Measurements from ENCODE around the gene GNGT2. TPM values are rescaled to one million over a fixed set of nuclear protein-coding genes. Genes with fewer than 3 reads are reported as not detected.

The GNGT2 gene
- total and polyA plus RNA-seq, 4 donors, result 0.89 to 2.4 (median 1.6) TPM

- DNase-seq (ENCODE audit: low read depth in 4 of 6, low spot score in 6 of 6), result peak in 1 of 6 donors; percentile 19
- no peaks in the 10 kb centered on the region for H3K9me3 ChIP-seq (ENCODE audit: control insufficient read depth, insufficient read depth, low read length)
- 1% methylated on average over 95 of the region's 95 CpGs for WGBS (ENCODE audit: insufficient coverage)
- H3K27me3 ChIP-seq (ENCODE audit: control insufficient read depth, insufficient read depth, low read length), result peaks cover 82% of the 10 kb centered on the region
- no peak overlapping the region for H3K27ac ChIP-seq (ENCODE audit: low read depth, low read length)
- H3K36me3 ChIP-seq (ENCODE audit: control insufficient read depth, insufficient read depth, low read length), result no peaks in the 10 kb centered on the region
- no peak overlapping the region for H3K4me3 ChIP-seq (ENCODE audit: low read depth, low read length)
- H3K4me1 ChIP-seq (ENCODE audit: control insufficient read depth, insufficient read depth, low read length), result peaks cover 20% of the 10 kb centered on the region
Measured at GRCh38 chr17:49224198-49224996, 14.0 kb upstream of the GNGT2 start.

DNA sequence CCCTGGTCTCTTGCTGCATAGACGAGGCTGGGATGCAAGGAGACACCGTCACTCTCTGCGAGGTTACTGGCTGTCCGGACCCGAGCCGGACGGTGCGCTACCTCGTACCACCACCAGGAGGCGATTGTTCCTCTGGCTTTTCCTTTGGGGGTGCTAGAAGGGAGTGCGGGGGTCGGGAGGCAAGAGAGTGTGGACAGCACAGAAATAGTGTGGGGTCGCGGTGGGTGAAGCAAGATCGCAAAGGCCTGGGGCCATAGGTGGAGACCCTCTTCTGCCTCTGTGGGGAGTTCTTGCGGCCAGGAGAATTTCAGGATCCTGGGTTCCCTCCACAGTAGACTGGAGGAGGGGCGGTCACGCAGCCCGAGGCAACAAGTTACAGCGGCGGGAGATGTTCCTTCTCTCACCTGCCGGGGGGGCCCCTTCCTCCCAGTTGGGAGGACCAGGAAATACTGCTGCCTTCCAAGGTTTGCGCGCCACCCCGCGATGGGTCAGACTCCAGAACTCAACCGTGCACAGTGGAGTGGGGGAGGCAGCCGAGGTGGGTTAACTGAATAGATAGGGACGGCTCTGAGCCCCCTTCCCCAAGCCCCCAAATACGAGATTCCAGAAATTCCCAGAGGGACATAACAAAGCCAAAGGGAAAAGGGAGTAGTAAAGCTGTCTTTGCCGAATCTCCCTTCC is 13.3 kb upstream of the GNGT2 start:
- Histone ChIP-seq H3K4me1 (ENCODE audit: control insufficient read depth, insufficient read depth, low read length) (peaks cover 20% of the 10 kb centered on the region), H3K9me3 (ENCODE audit: control insufficient read depth, insufficient read depth, low read length) (no peaks in the 10 kb centered on the region), H3K27ac (ENCODE audit: low read depth, low read length) (no peak overlapping the region), H3K4me3 (ENCODE audit: low read depth, low read length) (no peak overlapping the region), H3K27me3 (ENCODE audit: control insufficient read depth, insufficient read depth, low read length) (peaks cover 85% of the 10 kb centered on the region), H3K36me3 (ENCODE audit: control insufficient read depth, insufficient read depth, low read length) (no peaks in the 10 kb centered on the region)
- WGBS (ENCODE audit: insufficient coverage), result 1% methylated on average over 22 of the region's 31 CpGs
- peak in 2 of 6 donors; percentile 37 to 43 for DNase-seq (ENCODE audit: low read depth in 4 of 6, low spot score in 6 of 6)

DNA sequence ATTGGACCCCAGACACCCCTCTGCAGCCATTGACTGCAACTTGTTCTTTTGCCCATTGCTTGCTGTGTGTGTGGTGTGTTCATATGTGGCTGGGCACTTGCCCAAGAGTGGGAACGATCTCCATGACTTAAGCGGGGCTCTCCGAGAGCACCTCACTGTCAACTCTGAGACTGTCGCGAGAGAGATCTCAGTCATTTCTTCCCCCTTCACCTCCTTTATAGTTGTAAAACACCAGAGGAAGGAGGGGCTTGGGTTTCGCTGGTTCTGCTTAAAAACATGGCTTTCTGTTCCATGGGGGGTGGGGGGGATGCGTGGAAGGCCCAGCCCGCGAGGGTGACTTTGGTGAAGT is 12.8 kb upstream of the GNGT2 start:
- H3K27ac ChIP-seq (ENCODE audit: low read depth, low read length), result no peak overlapping the region
- H3K4me3 ChIP-seq (ENCODE audit: low read depth, low read length), result no peak overlapping the region
- H3K9me3 ChIP-seq (ENCODE audit: control insufficient read depth, insufficient read depth, low read length), result no peaks in the 10 kb centered on the region
- DNase-seq (ENCODE audit: low read depth in 4 of 6, low spot score in 6 of 6), result no peak
- peaks cover 20% of the 10 kb centered on the region for H3K4me1 ChIP-seq (ENCODE audit: control insufficient read depth, insufficient read depth, low read length)
- WGBS (ENCODE audit: insufficient coverage), result 0% methylated on average over 4 of the region's 9 CpGs
- peaks cover 85% of the 10 kb centered on the region for H3K27me3 ChIP-seq (ENCODE audit: control insufficient read depth, insufficient read depth, low read length)
- no peaks in the 10 kb centered on the region for H3K36me3 ChIP-seq (ENCODE audit: control insufficient read depth, insufficient read depth, low read length)

GRCh38 chr17:49219987-49220386 is 9.6 kb upstream of the GNGT2 start:
- no peak overlapping the region for H3K27ac ChIP-seq (ENCODE audit: low read depth, low read length)
- H3K4me1 ChIP-seq (ENCODE audit: control insufficient read depth, insufficient read depth, low read length), result peaks cover 24% of the 10 kb centered on the region
- no peak for DNase-seq (ENCODE audit: low read depth in 4 of 6, low spot score in 6 of 6)
- no peaks in the 10 kb centered on the region for H3K36me3 ChIP-seq (ENCODE audit: control insufficient read depth, insufficient read depth, low read length)
- 72% methylated on average over 15 of the region's 15 CpGs for WGBS (ENCODE audit: insufficient coverage)
- H3K4me3 ChIP-seq (ENCODE audit: low read depth, low read length), result no peak overlapping the region
- no peaks in the 10 kb centered on the region for H3K9me3 ChIP-seq (ENCODE audit: control insufficient read depth, insufficient read depth, low read length)
- H3K27me3 ChIP-seq (ENCODE audit: control insufficient read depth, insufficient read depth, low read length), result peaks cover 56% of the 10 kb centered on the region

DNA sequence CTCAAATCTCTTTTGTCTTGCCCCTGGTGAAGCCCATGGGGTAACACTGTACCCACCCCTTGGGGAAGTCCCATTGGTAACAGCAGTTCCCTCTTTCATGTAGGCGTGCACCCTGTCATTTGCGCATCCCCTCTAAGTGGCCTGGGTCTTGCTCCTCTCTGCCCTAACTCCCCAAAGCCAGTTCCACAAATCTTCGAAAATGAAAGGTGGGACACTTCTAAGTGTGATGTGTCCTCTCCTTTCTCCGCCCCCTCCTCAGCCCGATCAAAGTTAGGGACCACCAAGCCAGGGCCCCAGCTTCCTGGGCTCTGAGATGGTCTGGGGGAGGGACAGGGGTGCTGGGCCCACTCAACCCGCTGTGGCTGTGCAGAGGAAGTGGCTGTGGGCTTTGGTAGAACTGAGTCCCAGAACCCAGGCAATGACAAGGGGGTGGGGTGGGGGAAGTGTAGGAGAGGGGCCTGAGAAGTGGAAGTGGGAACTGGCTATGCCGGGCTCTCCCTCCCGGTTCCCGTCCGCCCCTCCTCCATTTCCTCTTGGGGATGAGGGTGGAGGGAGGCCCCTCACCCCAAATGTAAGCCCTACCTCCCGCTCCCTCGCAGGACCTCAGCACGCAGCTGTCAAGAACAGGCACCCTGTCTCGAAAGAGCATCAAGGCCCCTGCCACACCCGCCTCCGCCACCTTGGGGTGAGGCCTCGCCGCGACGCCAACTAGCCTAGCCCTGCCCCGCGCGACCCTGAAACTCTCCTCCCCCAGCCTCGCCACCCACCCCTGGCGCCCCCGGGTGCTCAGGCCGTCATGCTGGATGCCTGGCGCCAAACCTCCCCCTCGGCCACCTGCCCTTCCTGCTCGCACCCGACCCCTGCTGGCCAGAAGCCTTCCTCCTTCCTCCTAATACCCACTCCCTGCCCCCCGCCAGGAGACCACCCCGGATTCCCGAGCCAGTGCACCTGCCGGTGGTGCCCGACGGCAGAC is 8.9 kb upstream of the GNGT2 start:
- 39% methylated on average over 29 of the region's 37 CpGs for WGBS (ENCODE audit: insufficient coverage)
- Histone ChIP-seq H3K4me1 (ENCODE audit: control insufficient read depth, insufficient read depth, low read length) (peaks cover 18% of the 10 kb centered on the region), H3K36me3 (ENCODE audit: control insufficient read depth, insufficient read depth, low read length) (no peaks in the 10 kb centered on the region), H3K4me3 (ENCODE audit: low read depth, low read length) (no peak overlapping the region), H3K27me3 (ENCODE audit: control insufficient read depth, insufficient read depth, low read length) (peaks cover 49% of the 10 kb centered on the region), H3K27ac (ENCODE audit: low read depth, low read length) (no peak overlapping the region), H3K9me3 (ENCODE audit: control insufficient read depth, insufficient read depth, low read length) (no peaks in the 10 kb centered on the region)
- no peak for DNase-seq (ENCODE audit: low read depth in 4 of 6, low spot score in 6 of 6)

- Histone ChIP-seq H3K36me3 (ENCODE audit: control insufficient read depth, insufficient read depth, low read length) (no peaks in the 10 kb centered on the region), H3K4me1 (ENCODE audit: control insufficient read depth, insufficient read depth, low read length) (peaks cover 10% of the 10 kb centered on the region), H3K27ac (ENCODE audit: low read depth, low read length) (no peak overlapping the region), H3K9me3 (ENCODE audit: control insufficient read depth, insufficient read depth, low read length) (no peaks in the 10 kb centered on the region), H3K4me3 (ENCODE audit: low read depth, low read length) (no peak overlapping the region), H3K27me3 (ENCODE audit: control insufficient read depth, insufficient read depth, low read length) (peaks cover 35% of the 10 kb centered on the region)
- no peak for DNase-seq (ENCODE audit: low read depth in 4 of 6, low spot score in 6 of 6)
- 55% methylated on average over 9 of the region's 17 CpGs for WGBS (ENCODE audit: insufficient coverage)
Measured at GRCh38 chr17:49217651-49218413, 7.5 kb upstream of the GNGT2 start.

- H3K9me3 ChIP-seq (ENCODE audit: control insufficient read depth, insufficient read depth, low read length), result no peaks in the 10 kb centered on the region
- peaks cover 28% of the 10 kb centered on the region for H3K27me3 ChIP-seq (ENCODE audit: control insufficient read depth, insufficient read depth, low read length)
- 94% methylated on average over 3 of the region's 11 CpGs for WGBS (ENCODE audit: insufficient coverage)
- no peak overlapping the region for H3K27ac ChIP-seq (ENCODE audit: low read depth, low read length)
- peaks cover 10% of the 10 kb centered on the region for H3K4me1 ChIP-seq (ENCODE audit: control insufficient read depth, insufficient read depth, low read length)
- no peaks in the 10 kb centered on the region for H3K36me3 ChIP-seq (ENCODE audit: control insufficient read depth, insufficient read depth, low read length)
- no peak overlapping the region for H3K4me3 ChIP-seq (ENCODE audit: low read depth, low read length)
- DNase-seq (ENCODE audit: low read depth in 4 of 6, low spot score in 6 of 6), result no peak
Measured at GRCh38 chr17:49216953-49217650, 6.7 kb upstream of the GNGT2 start.

GRCh38 chr17:49216482-49216881 is 6.1 kb upstream of the GNGT2 start:
- 86% methylated on average over 13 of the region's 13 CpGs for WGBS (ENCODE audit: insufficient coverage)
- H3K27ac ChIP-seq (ENCODE audit: low read depth, low read length), result no peak overlapping the region
- H3K9me3 ChIP-seq (ENCODE audit: control insufficient read depth, insufficient read depth, low read length), result no peaks in the 10 kb centered on the region
- H3K36me3 ChIP-seq (ENCODE audit: control insufficient read depth, insufficient read depth, low read length), result no peaks in the 10 kb centered on the region
- H3K4me1 ChIP-seq (ENCODE audit: control insufficient read depth, insufficient read depth, low read length), result peaks cover 10% of the 10 kb centered on the region
- peaks cover 21% of the 10 kb centered on the region for H3K27me3 ChIP-seq (ENCODE audit: control insufficient read depth, insufficient read depth, low read length)
- no peak for DNase-seq (ENCODE audit: low read depth in 4 of 6, low spot score in 6 of 6)
- H3K4me3 ChIP-seq (ENCODE audit: low read depth, low read length), result no peak overlapping the region

Measured in spinal cord (tissue), 10 donors.